ENCODE measurements around the gene SAXO1.

The SAXO1 gene

GRCh38 chr9:18923167-18923566 is 109.8 kb downstream of the SAXO1 start:
- Histone ChIP-seq H3K27ac (ENCODE audit: low read depth, low read length) (no peak overlapping the region), H3K4me2 (ENCODE audit: low read length) (no peak overlapping the region), H3K4me3 (ENCODE audit: low read length) (no peak overlapping the region), H3K36me3 (ENCODE audit: control insufficient read depth, low read length) (no peaks in the 10 kb centered on the region), H3K9me3 (ENCODE audit: control insufficient read depth, insufficient read depth, low read length) (no peaks in the 10 kb centered on the region), H3K79me2 (ENCODE audit: control insufficient read depth, low read length) (no peaks in the 10 kb centered on the region), H3K4me1 (ENCODE audit: control insufficient read depth, low read length) (no peaks in the 10 kb centered on the region), H4K20me1 (ENCODE audit: control insufficient read depth, insufficient read depth, low read depth, low read length) (no peaks in the 10 kb centered on the region), H3F3A (ENCODE audit: control insufficient read depth, insufficient read depth) (no peaks in the 10 kb centered on the region), H3K27me3 (ENCODE audit: control insufficient read depth, low read length) (no peaks in the 10 kb centered on the region), H3K9me2 (replicated peaks; ENCODE audit: control insufficient read depth, low read length) (no peaks in the 10 kb centered on the region)
- no peak for TF ChIP-seq EZH2phosphoT487 (IDR thresholded peaks at IDR 0.05; ENCODE audit: borderline replicate concordance, low read length)
- TF ChIP-seq, protein P1, sequence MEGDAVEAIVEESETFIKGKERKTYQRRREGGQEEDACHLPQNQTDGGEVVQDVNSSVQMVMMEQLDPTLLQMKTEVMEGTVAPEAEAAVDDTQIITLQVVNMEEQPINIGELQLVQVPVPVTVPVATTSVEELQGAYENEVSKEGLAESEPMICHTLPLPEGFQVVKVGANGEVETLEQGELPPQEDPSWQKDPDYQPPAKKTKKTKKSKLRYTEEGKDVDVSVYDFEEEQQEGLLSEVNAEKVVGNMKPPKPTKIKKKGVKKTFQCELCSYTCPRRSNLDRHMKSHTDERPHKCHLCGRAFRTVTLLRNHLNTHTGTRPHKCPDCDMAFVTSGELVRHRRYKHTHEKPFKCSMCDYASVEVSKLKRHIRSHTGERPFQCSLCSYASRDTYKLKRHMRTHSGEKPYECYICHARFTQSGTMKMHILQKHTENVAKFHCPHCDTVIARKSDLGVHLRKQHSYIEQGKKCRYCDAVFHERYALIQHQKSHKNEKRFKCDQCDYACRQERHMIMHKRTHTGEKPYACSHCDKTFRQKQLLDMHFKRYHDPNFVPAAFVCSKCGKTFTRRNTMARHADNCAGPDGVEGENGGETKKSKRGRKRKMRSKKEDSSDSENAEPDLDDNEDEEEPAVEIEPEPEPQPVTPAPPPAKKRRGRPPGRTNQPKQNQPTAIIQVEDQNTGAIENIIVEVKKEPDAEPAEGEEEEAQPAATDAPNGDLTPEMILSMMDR (IDR thresholded peaks at IDR 0.05; ENCODE audit: low read depth, low read length, poor library complexity, severe bottlenecking) = no peak

- H3K36me3 ChIP-seq (ENCODE audit: control insufficient read depth, low read length) = no peaks in the 10 kb centered on the region
- H3K4me2 ChIP-seq (ENCODE audit: low read length) = no peak overlapping the region
- no peaks in the 10 kb centered on the region for H3K4me1 ChIP-seq (ENCODE audit: control insufficient read depth, low read length)
- no peaks in the 10 kb centered on the region for H3K9me3 ChIP-seq (ENCODE audit: control insufficient read depth, insufficient read depth, low read length)
- H3K27ac ChIP-seq (ENCODE audit: low read depth, low read length) = no peak overlapping the region
- no peaks in the 10 kb centered on the region for H3K79me2 ChIP-seq (ENCODE audit: control insufficient read depth, low read length)
- TF ChIP-seq, protein P1 (IDR thresholded peaks at IDR 0.05; ENCODE audit: low read depth, low read length, poor library complexity, severe bottlenecking) = no peak
- no peak for TF ChIP-seq EZH2phosphoT487 (IDR thresholded peaks at IDR 0.05; ENCODE audit: borderline replicate concordance, low read length)
- H3K27me3 ChIP-seq (ENCODE audit: control insufficient read depth, low read length) = no peaks in the 10 kb centered on the region
- H4K20me1 ChIP-seq (ENCODE audit: control insufficient read depth, insufficient read depth, low read depth, low read length) = no peaks in the 10 kb centered on the region
- no peaks in the 10 kb centered on the region for H3K9me2 ChIP-seq (replicated peaks; ENCODE audit: control insufficient read depth, low read length)
- H3K4me3 ChIP-seq (ENCODE audit: low read length) = no peak overlapping the region
- H3F3A ChIP-seq (ENCODE audit: control insufficient read depth, insufficient read depth) = no peaks in the 10 kb centered on the region
Observed at GRCh38 chr9:18922161-18922885, 110.7 kb downstream of the SAXO1 start.

DNA sequence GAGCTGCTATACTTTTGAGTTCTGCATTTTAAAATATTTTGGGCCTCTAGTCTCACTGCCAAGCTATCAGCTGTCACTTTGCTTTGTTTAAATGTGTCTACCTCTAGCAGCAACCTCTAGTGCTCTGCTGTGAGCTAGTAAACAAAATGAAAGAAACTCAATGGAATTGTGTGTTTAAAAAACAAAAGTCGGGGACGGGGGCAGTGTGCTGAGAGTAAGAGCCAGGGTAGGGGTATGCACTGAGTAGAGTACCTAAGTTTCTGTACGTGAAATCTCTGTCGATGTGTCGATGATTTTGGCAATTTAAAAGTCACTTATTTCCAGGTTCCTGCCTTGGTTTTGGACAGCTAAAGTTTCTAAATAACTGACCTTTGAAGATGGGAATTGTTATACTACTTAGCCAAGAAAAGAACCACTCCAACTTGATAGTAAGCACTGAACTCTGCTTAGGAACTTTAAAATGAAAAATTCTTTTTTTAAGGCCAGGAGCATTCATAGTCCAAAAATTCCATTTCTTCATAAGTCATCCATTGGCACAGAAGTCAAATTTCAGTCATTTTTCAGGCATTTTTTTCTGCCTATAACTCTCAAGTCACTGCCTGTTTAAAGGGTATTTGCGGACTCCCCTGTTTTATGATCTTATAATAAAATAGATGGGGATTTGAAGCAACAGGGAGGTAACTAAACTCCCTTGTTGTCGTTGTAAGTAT is 111.5 kb downstream of the SAXO1 start:
- no peaks in the 10 kb centered on the region for H3K27me3 ChIP-seq (ENCODE audit: control insufficient read depth, low read length)
- no peaks in the 10 kb centered on the region for H3K9me2 ChIP-seq (replicated peaks; ENCODE audit: control insufficient read depth, low read length)
- no peaks in the 10 kb centered on the region for H3K4me1 ChIP-seq (ENCODE audit: control insufficient read depth, low read length)
- no peak overlapping the region for H3K4me3 ChIP-seq (ENCODE audit: low read length)
- H4K20me1 ChIP-seq (ENCODE audit: control insufficient read depth, insufficient read depth, low read depth, low read length) = no peaks in the 10 kb centered on the region
- no peaks in the 10 kb centered on the region for H3F3A ChIP-seq (ENCODE audit: control insufficient read depth, insufficient read depth)
- H3K79me2 ChIP-seq (ENCODE audit: control insufficient read depth, low read length) = no peaks in the 10 kb centered on the region
- TF ChIP-seq, protein P1 (IDR thresholded peaks at IDR 0.05; ENCODE audit: low read depth, low read length, poor library complexity, severe bottlenecking) = no peak
- no peak for TF ChIP-seq EZH2phosphoT487 (IDR thresholded peaks at IDR 0.05; ENCODE audit: borderline replicate concordance, low read length)
- no peak overlapping the region for H3K27ac ChIP-seq (ENCODE audit: low read depth, low read length)
- H3K4me2 ChIP-seq (ENCODE audit: low read length) = no peak overlapping the region
- no peaks in the 10 kb centered on the region for H3K9me3 ChIP-seq (ENCODE audit: control insufficient read depth, insufficient read depth, low read length)
- no peaks in the 10 kb centered on the region for H3K36me3 ChIP-seq (ENCODE audit: control insufficient read depth, low read length)
